Measurements from ENCODE around the gene TBPL1.

DNA sequence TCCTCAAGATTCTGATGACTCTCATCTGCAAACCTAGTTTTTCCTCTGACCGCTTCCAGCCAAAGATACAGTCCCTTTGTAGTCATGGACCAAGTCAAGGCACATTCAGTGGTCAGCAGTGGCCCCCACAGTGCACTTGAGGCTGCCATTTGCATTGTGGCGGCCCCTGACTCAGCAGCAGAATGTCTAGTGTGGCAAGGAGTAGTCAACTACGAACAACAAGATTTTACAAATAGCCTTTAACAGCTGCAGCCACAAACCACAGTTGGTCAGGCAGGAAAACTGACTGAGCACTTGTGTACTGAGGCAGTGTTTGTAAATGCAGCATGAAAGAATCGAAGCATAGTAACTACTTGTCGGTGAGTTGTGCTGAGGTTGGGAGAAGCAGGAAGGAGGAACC, 49.8 kb downstream of the TBPL1 start:
- TF ChIP-seq ISL1 (CRISPR knock-in tag; IDR thresholded peaks at IDR 0.05), result no peak
- TF ChIP-seq SNAI2 (CRISPR knock-in tag; IDR thresholded peaks at IDR 0.05), result no peak
- TF ChIP-seq TOX (CRISPR knock-in tag; IDR thresholded peaks at IDR 0.05; ENCODE audit: borderline replicate concordance), result no peak
- TF ChIP-seq ZNF565 (CRISPR knock-in tag; conservative IDR thresholded peaks at IDR 0.05; ENCODE audit: low read depth), result no peak
- TF ChIP-seq, protein P1, sequence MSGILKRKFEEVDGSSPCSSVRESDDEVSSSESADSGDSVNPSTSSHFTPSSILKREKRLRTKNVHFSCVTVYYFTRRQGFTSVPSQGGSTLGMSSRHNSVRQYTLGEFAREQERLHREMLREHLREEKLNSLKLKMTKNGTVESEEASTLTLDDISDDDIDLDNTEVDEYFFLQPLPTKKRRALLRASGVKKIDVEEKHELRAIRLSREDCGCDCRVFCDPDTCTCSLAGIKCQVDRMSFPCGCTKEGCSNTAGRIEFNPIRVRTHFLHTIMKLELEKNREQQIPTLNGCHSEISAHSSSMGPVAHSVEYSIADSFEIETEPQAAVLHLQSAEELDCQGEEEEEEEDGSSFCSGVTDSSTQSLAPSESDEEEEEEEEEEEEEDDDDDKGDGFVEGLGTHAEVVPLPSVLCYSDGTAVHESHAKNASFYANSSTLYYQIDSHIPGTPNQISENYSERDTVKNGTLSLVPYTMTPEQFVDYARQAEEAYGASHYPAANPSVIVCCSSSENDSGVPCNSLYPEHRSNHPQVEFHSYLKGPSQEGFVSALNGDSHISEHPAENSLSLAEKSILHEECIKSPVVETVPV (CRISPR knock-in tag; IDR thresholded peaks at IDR 0.05), result no peak
- no peak for TF ChIP-seq OSR1 (CRISPR knock-in tag; IDR thresholded peaks at IDR 0.05)
- no peak for TF ChIP-seq GLIS3 (CRISPR knock-in tag; IDR thresholded peaks at IDR 0.05)
- TF ChIP-seq ARNTL (CRISPR knock-in tag; IDR thresholded peaks at IDR 0.05; ENCODE audit: borderline replicate concordance, low read depth), result no peak
